HepG2 (cell line): ENCODE results near the gene GPC6.

ENCODE experiments used
- CREM ChIP-seq, 2 experiments: sonication (generic) in 1 of 2; formaldehyde crosslinking in 1 of 2; IDR thresholded peaks; 2 replicates each; pipeline versions ENCODE4 v1.4.0 to v1.6.1; 2016 to 2020; ENCODE audit warnings: antibody characterized with exemption in 1 of 2, mild to moderate bottlenecking in 1 of 2, missing genetic modification reagents in 1 of 2
- MTA3 ChIP-seq: sonication (generic); formaldehyde crosslinking; IDR thresholded peaks from 2 replicates; pipeline ENCODE4 v1.4.0; 2020; ENCODE audit warnings: missing genetic modification reagents
- ZFP36 ChIP-seq: fragments of 150-350 bp; IDR thresholded peaks from 2 replicates; pipeline ENCODE4 v1.6.1; 2018; ENCODE audit warnings: borderline replicate concordance, low read length, low read depth; ENCODE audit not compliant: partially characterized antibody
- ZNF24 ChIP-seq: fragments of 450-650 bp; IDR thresholded peaks from 2 replicates; pipeline ENCODE4 v1.6.1; 2017; ENCODE audit warnings: antibody characterized with exemption, mild to moderate bottlenecking
- ZNF724P ChIP-seq: sonication (generic); formaldehyde crosslinking; IDR thresholded peaks from 2 replicates; pipeline ENCODE4 v1.8.0; 2022; ENCODE audit warnings: missing genetic modification reagents, borderline replicate concordance

DNA sequence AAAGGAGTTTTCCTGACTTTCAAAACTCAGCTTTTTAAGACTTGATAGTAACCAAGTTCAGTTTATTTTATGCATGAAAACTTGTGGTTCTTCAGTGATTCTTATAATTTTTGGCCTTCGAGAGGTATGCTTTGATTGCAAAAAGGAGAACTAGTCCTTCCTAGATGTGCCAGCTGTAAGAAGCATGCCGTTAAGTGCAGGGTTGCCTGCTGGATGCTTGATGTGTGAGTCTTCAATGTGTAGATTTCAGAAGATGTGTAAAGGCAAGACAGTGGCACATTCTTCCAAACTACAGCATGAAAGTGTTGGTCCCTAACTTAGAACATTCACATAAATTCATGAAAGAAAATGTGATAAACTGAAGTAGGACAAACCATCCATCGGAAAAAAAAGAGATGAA lies 720.4 kb downstream of the GPC6 start:
- TF ChIP-seq ZNF24, result no peak
- no peak for TF ChIP-seq ZNF724P
- no peak for TF ChIP-seq MTA3 (CRISPR knock-in tag)
- TF ChIP-seq ZFP36, result no peak
- no peak for TF ChIP-seq CREM (IDR thresholded peaks at IDR 0.05)
- TF ChIP-seq CREM (CRISPR knock-in tag; IDR thresholded peaks at IDR 0.05), result no peak
